Activated CD8-positive, alpha-beta memory T cell treated with anti-CD3 and anti-CD28 coated beads, Interleukin-2, amount 50 U/mL, for 24 hours (primary cell): ENCODE measurements around the gene CLEC18A.
"Not testable (repeated sequence)": the region's sequence is repeated elsewhere in the genome, so short reads cannot be mapped to it uniquely, and the experiment has no call there.

Experiments
- DNase-seq: peaks from one replicate; pipeline ENCODE4 v3.0.0-alpha.2; 2020; ENCODE audit errors: extremely low read depth

The CLEC18A gene

GRCh38 chr16:69952116-69952515 lies 982 bp downstream of the CLEC18A start:
- DNase-seq: not testable (repeated sequence)

- DNase-seq: not testable (repeated sequence)
Observed at GRCh38 chr16:69952572-69953355, 1.6 kb downstream of the CLEC18A start.

GRCh38 chr16:69954241-69954640 lies 3.1 kb downstream of the CLEC18A start:
- not testable (repeated sequence) for DNase-seq

GRCh38 chr16:69963312-69963711 lies 12.2 kb downstream of the CLEC18A start:
- DNase-seq: not testable (repeated sequence)

GRCh38 chr16:69964960-69965660 lies 14.0 kb downstream of the CLEC18A start:
- not testable (repeated sequence) for DNase-seq

- DNase-seq: not testable (repeated sequence)
Observed at GRCh38 chr16:69965661-69966054, 14.5 kb downstream of the CLEC18A start.

GRCh38 chr16:69967688-69968087 lies 16.6 kb downstream of the CLEC18A start:
- DNase-seq: not testable (repeated sequence)

GRCh38 chr16:69968125-69968524 lies 17.0 kb downstream of the CLEC18A start:
- DNase-seq: not testable (repeated sequence)

GRCh38 chr16:69969657-69970056 lies 18.5 kb downstream of the CLEC18A start:
- not testable (repeated sequence) for DNase-seq

- DNase-seq: not testable (repeated sequence)
Observed at GRCh38 chr16:69972120-69972519, 21.0 kb downstream of the CLEC18A start.

- DNase-seq: not testable (repeated sequence)
Observed at GRCh38 chr16:69972935-69973334, 21.8 kb downstream of the CLEC18A start.

- DNase-seq: not testable (repeated sequence)
Observed at GRCh38 chr16:69985196-69985595, 34.1 kb downstream of the CLEC18A start.

- not testable (repeated sequence) for DNase-seq
Observed at GRCh38 chr16:69997956-69998355, 46.8 kb downstream of the CLEC18A start.

GRCh38 chr16:69999801-70000200 lies 48.7 kb downstream of the CLEC18A start:
- not testable (repeated sequence) for DNase-seq

GRCh38 chr16:70003511-70003910 lies 52.4 kb downstream of the CLEC18A start:
- not testable (repeated sequence) for DNase-seq

GRCh38 chr16:70008604-70009003 lies 57.5 kb downstream of the CLEC18A start:
- DNase-seq: not testable (repeated sequence)

GRCh38 chr16:70010615-70011014 lies 59.5 kb downstream of the CLEC18A start:
- DNase-seq: not testable (repeated sequence)

- not testable (repeated sequence) for DNase-seq
Observed at GRCh38 chr16:70011120-70011519, 60.0 kb downstream of the CLEC18A start.

- DNase-seq: not testable (repeated sequence)
Observed at GRCh38 chr16:70012354-70012753, 61.2 kb downstream of the CLEC18A start.

GRCh38 chr16:70012951-70013350 lies 61.8 kb downstream of the CLEC18A start:
- not testable (repeated sequence) for DNase-seq
